NCI-H1930 (cell line): Measurements from ENCODE around the gene FFAR4.

Experiments used
- DNase-seq, 2 experiments: peaks; one replicate each; lab custom pipeline; 2025; lab: John Stamatoyannopoulos, UW

FFAR4 gene

GRCh38 chr10:93600446-93601145, 34.1 kb downstream of the FFAR4 start:
- DNase-seq: no peak

GRCh38 chr10:93601146-93601773, 34.8 kb downstream of the FFAR4 start, which contains the start of gene RBP4:
RBP4 (minus strand) TSS chr10:93601235; CDS start chr10:93601028, 207 bp downstream.
- DNase-seq: no peak

- no peak for DNase-seq
Observed at GRCh38 chr10:93601774-93602162, 35.3 kb downstream of the FFAR4 start.

- DNase-seq: no peak
Observed at GRCh38 chr10:93603023-93603422, 36.6 kb downstream of the FFAR4 start.

- DNase-seq: no peak
Observed at GRCh38 chr10:93604146-93604545, 37.7 kb downstream of the FFAR4 start.

- DNase-seq: no peak
Observed at GRCh38 chr10:93608421-93608820, 42.0 kb downstream of the FFAR4 start.

GRCh38 chr10:93612311-93612710, 45.8 kb downstream of the FFAR4 start, which contains the start of gene PDE6C:
PDE6C (plus strand) TSS chr10:93612537; CDS start chr10:93612726, 189 bp downstream.
- DNase-seq: no peak

- DNase-seq: no peak
Observed at GRCh38 chr10:93613126-93613525, 46.7 kb downstream of the FFAR4 start.

GRCh38 chr10:93614101-93614825, 47.8 kb downstream of the FFAR4 start:
- no peak for DNase-seq

- DNase-seq: no peak
Observed at GRCh38 chr10:93615576-93616235, 49.2 kb downstream of the FFAR4 start.

GRCh38 chr10:93620925-93621324, 54.5 kb downstream of the FFAR4 start:
- DNase-seq: no peak

GRCh38 chr10:93622942-93623341, 56.5 kb downstream of the FFAR4 start:
- DNase-seq: no peak

GRCh38 chr10:93628858-93629257, 62.4 kb downstream of the FFAR4 start:
- no peak for DNase-seq

- no peak for DNase-seq
Observed at GRCh38 chr10:93629647-93630305, 63.3 kb downstream of the FFAR4 start.

- no peak for DNase-seq
Observed at GRCh38 chr10:93630625-93631557, 64.4 kb downstream of the FFAR4 start.
